Heart left ventricle (tissue), 16 donors: ENCODE results near the gene C3orf38. TPM values are rescaled to one million over a fixed set of nuclear protein-coding genes. Genes with fewer than 3 reads are reported as not detected.

Experiments
- ATAC-seq, 4 donors: fragments of 200-7000 bp; cut with Tn5 transposase; one replicate each; pipeline ENCODE4 v1.9.1; 2020 to 2022; ENCODE audit warnings: moderate library complexity in 4 of 4, mild to moderate bottlenecking in 3 of 4, moderate number of reproducible peaks in 1 of 4
- DNase-seq, 5 donors: peaks; one replicate each; pipeline ENCODE4 v3.0.0-alpha.2; 2020
- H3K27ac ChIP-seq, 12 donors: fragments of 200-600 bp; sonication (generic) in 4 of 12; one replicate each; pipeline versions ENCODE4 v1.5.0 to v1.8.0; 2016 to 2022; ENCODE audit warnings: mild to moderate bottlenecking in 2 of 12
- H3K27me3 ChIP-seq, 9 donors: fragments of 200-600 bp; sonication (generic) in 2 of 9; one replicate each; pipeline versions ENCODE4 v1.5.1 to v1.8.0; 2016 to 2022; ENCODE audit warnings: mild to moderate bottlenecking in 3 of 9
- H3K36me3 ChIP-seq, 9 donors: fragments of 200-600 bp; sonication (generic) in 2 of 9; one replicate each; pipeline versions ENCODE4 v1.5.0 to v1.8.0; 2018 to 2022; ENCODE audit warnings: mild to moderate bottlenecking in 2 of 9
- H3K4me1 ChIP-seq, 12 donors: fragments of 200-600 bp; sonication (generic) in 4 of 12; one replicate each; pipeline versions ENCODE4 v1.5.0 to v1.8.0; 2016 to 2022; ENCODE audit warnings: mild to moderate bottlenecking in 3 of 12
- H3K4me3 ChIP-seq, 12 donors: fragments of 200-600 bp; sonication (generic) in 4 of 12; one replicate each; pipeline versions ENCODE4 v1.5.0 to v1.8.0; 2017 to 2022; ENCODE audit warnings: mild to moderate bottlenecking in 9 of 12, moderate library complexity in 4 of 12
- H3K9me3 ChIP-seq, 12 donors: fragments of 200-600 bp; sonication (generic) in 4 of 12; one replicate each; pipeline versions ENCODE4 v1.5.0 to v1.8.0; 2016 to 2022; ENCODE audit warnings: mild to moderate bottlenecking in 1 of 12
- POLR2A ChIP-seq, 2 donors: fragments of 450-650 bp; IDR thresholded peaks; one replicate each; pipeline ENCODE4 v1.6.1; 2017; ENCODE audit warnings: antibody characterized with exemption in 2 of 2, mild to moderate bottlenecking in 2 of 2, moderate library complexity in 2 of 2
- WGBS, 4 donors: extraction: QIAGEN DNeasy Blood & Tissue Kit in 2 of 4; methylation state at CpG; one replicate each; pipeline versions ENCODE4 v1.1.5 to v1.1.7; 2013 to 2018; 5-methylcytosine and 5-hydroxymethylcytosine counted together
- intact Hi-C, 10 donors: fragments of 100-400 bp; cut with DNase I; formaldehyde crosslinking; loops; one replicate each; pipeline versions ENCODE4 v1.11.1 to v1.14.2; 2022
- polyA plus RNA-seq, 2 donors: library from polyadenylated mRNA; stranded (reverse); fragments of 200-250 nt; gene quantifications; one replicate each; pipeline ENCODE4 v1.2.3, GENCODE V29; 2013
- total RNA-seq, 9 donors: library from RNA; depleted of rRNA in 2 of 9; stranded (reverse); fragments of >200 nt in 2 of 9; fragmentation: NEBNext Ultra II Directional in 3 of 9; extraction: Animal tissue kit (Norgen Biotek cat#: 25700) in 3 of 9; gene quantifications; one replicate each; pipeline versions ENCODE4 v1.1.0 to v1.2.4, GENCODE V29; 2016 to 2023
- TF ChIP-seq, protein P1 (sequence below), 12 donors: fragments of 200-600 bp; sonication (generic) in 4 of 12; IDR thresholded peaks; one replicate each; pipeline versions ENCODE4 v1.5.0 to v1.8.0; 2018 to 2022; ENCODE audit warnings: antibody characterized with exemption in 12 of 12, mild to moderate bottlenecking in 5 of 12
- donor health status: ischemic (EF 13 %, LVEDD 7.1; RV severe dilation, severe dysfunction).
- donor health status: healthy with polysubstance abuse.
- donor health status: DM: no; HTN: yes; CAD: no.
- donor health status: DM: no; HTN: no; CAD: no.
- donor health status: ischemic (EF 25% LVEDD 6.9; RV normal size, moderate dysfunction).
- donor health status: ischemic (EF 25% LVEDD 5.7; RV mildly dilated, moderate dysfunction).
- donor health status: healthy.
- donor health status: DM: yes; HTN: yes; CAD: no.
- donor health status: ischemic (EF 35%, LVEDD 5.7; RV mildly dilated, moderate dysfunction).
- donor health status: nonischemic (EF 11% LVEDD 7.7; RV severe dilation, severe dysfunction).
- donor health status: DM: yes; HTN: yes; CAD: no.
- donor health status: PGD.
- donor health status: ischemic (EF 29% LVEDD 5.4; RV normal size, mild dysfunction).
- donor health status: nonischemic (EF 23%, LVEDD 6.1; RV moderate dilation, normal function).

C3orf38 gene
- total and polyA plus RNA-seq, 11 donors: 4.3 to 21.5 (median 12.8) TPM

GRCh38 chr3:88188436-88188835, 38.7 kb downstream of the C3orf38 start:
- H3K9me3 ChIP-seq: peaks cover 0 to 22% (median 0%) of the 10 kb centered on the region in 12 donors

DNA sequence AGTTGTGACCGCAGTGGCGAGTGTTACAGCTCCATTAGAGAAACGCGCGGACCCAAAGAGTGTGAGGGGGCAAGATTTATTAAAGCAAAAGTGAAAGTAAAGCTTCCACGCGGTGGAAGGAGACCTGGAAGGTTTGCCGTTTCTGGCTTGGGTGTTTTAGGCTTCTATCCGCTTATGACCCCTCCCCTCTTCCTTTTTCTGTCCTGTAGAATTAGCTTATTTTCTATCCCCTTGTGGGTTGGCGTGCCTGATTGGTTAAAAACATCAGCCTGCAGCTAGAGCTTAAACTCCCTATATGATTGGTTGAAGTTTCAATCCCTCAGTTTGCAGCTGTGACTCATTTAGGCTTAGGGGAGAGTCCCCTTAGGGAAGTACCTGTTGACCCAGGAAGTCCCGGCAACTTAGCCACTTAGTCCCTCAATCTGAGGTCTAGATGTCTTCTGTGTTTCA, 39.6 kb downstream of the C3orf38 start:
- DNase-seq: no peak
- TF ChIP-seq, protein P1, sequence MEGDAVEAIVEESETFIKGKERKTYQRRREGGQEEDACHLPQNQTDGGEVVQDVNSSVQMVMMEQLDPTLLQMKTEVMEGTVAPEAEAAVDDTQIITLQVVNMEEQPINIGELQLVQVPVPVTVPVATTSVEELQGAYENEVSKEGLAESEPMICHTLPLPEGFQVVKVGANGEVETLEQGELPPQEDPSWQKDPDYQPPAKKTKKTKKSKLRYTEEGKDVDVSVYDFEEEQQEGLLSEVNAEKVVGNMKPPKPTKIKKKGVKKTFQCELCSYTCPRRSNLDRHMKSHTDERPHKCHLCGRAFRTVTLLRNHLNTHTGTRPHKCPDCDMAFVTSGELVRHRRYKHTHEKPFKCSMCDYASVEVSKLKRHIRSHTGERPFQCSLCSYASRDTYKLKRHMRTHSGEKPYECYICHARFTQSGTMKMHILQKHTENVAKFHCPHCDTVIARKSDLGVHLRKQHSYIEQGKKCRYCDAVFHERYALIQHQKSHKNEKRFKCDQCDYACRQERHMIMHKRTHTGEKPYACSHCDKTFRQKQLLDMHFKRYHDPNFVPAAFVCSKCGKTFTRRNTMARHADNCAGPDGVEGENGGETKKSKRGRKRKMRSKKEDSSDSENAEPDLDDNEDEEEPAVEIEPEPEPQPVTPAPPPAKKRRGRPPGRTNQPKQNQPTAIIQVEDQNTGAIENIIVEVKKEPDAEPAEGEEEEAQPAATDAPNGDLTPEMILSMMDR (IDR thresholded peaks at IDR 0.05): no peak
- TF ChIP-seq POLR2A (IDR thresholded peaks at IDR 0.05): no peak
- intact Hi-C loops: loop anchor here in 2 of 10 donors (10.0 kb wide), 1 partner anchor 835 kb away; no protein-coding TSS in a partner anchor
- no peaks in the 10 kb centered on the region for H3K36me3 ChIP-seq
- no peak for ATAC-seq
- H3K27me3 ChIP-seq: no peaks in the 10 kb centered on the region
- no peak overlapping the region for H3K4me3 ChIP-seq
- H3K4me1 ChIP-seq: no peaks in the 10 kb centered on the region
- WGBS, 4 donors: 90 to 93% (median 91%) methylated on average over 11 of the region's 11 CpGs
- peaks cover 0 to 22% (median 0%) of the 10 kb centered on the region in 12 donors for H3K9me3 ChIP-seq
- no peak overlapping the region for H3K27ac ChIP-seq

More at GRCh38 chr3:88188436-88188835, 38.7 kb downstream of the C3orf38 start:
- no peaks in the 10 kb centered on the region for H3K27me3 ChIP-seq
- ATAC-seq (peak in 3 of 4 donors; percentile 53 to 60 (median 59)), DNase-seq (peak in 3 of 5 donors; percentile 10 to 40 (median 30))
- no peak overlapping the region for H3K4me3 ChIP-seq
- H3K4me1 ChIP-seq: no peaks in the 10 kb centered on the region
- intact Hi-C loops: loop anchor here in 2 of 10 donors (10.0 kb wide), 1 partner anchor 834 kb away; no protein-coding TSS in a partner anchor
- 58 to 71% (median 67%) methylated on average over 6 of the region's 6 CpGs for WGBS, 4 donors
- no peak overlapping the region for H3K27ac ChIP-seq
- no peaks in the 10 kb centered on the region for H3K36me3 ChIP-seq
- TF ChIP-seq POLR2A (IDR thresholded peaks at IDR 0.05): no peak
- TF ChIP-seq, protein P1 (IDR thresholded peaks at IDR 0.05): no peak

DNA sequence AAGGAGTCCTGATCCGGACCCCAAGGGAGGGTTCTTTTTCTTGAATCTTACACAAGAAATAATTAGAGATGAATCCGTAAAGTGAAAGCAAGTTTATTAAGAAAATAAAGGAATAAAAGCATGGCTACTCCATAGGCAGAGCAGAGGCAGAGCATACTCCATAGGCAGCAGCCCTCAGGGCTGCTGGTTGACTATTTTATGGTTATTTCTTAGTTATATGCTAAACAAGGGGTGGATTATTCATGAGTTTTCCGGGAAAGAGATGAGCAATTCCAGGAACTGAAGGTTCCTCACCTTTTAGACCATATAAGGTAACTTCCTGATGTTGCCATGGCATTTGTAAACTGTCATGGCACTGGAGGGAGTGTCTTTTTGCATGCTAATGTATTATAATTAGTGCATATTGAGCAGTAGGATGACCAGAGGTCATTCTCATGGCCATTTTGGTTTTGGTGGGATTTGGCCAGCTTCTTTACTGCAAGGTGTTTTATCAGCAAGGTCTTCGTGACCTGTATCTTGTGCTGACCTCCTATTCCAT, 42.2 kb downstream of the C3orf38 start:
- 67 to 82% (median 73%) methylated on average over 4 of the region's 4 CpGs for WGBS, 4 donors
- no peak for ATAC-seq
- TF ChIP-seq, protein P1 (IDR thresholded peaks at IDR 0.05): no peak
- TF ChIP-seq POLR2A (IDR thresholded peaks at IDR 0.05): no peak
- intact Hi-C loops: no loop called here
- peaks cover 0 to 7% (median 0%) of the 10 kb centered on the region in 12 donors for H3K9me3 ChIP-seq
- DNase-seq: no peak
- H3K4me1 ChIP-seq: no peaks in the 10 kb centered on the region
- no peak overlapping the region for H3K4me3 ChIP-seq
- no peaks in the 10 kb centered on the region for H3K27me3 ChIP-seq
- H3K27ac ChIP-seq: no peak overlapping the region
- H3K36me3 ChIP-seq: no peaks in the 10 kb centered on the region

DNA sequence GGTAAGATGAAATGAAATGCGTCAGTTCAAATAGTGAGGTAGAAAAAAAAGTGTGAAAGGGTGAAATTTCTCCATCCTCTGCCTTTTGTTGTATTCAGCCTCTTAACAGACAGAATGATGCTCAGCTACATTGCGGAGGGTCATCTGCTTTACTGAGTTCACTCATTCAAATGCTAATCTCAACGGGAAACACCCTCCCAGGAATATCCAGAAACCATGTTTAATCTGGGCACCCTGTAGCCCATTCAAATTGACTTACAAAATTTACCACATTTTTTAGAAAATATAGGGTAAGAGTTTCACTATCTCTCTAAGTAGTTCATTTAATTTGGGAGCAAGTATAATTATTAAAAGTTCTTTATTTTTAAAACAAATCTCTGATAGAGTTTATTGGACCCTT, 42.9 kb downstream of the C3orf38 start:
- Histone ChIP-seq H3K27ac (no peak overlapping the region), H3K9me3 (peaks cover 0 to under 1% (median 0%) of the 10 kb centered on the region in 12 donors), H3K4me1 (no peaks in the 10 kb centered on the region), H3K27me3 (no peaks in the 10 kb centered on the region), H3K4me3 (no peak overlapping the region), H3K36me3 (no peaks in the 10 kb centered on the region)
- intact Hi-C loops: no loop called here
- TF ChIP-seq, protein P1 (IDR thresholded peaks at IDR 0.05): no peak
- TF ChIP-seq POLR2A (IDR thresholded peaks at IDR 0.05): no peak
- ATAC-seq: no peak
- 54 to 73% (median 61%) methylated on average over 3 of the region's 3 CpGs for WGBS, 4 donors
- no peak for DNase-seq
